HG03066 (cell line): ENCODE data around the gene SMCP.

Experiments
- ATAC-seq: cut with Tn5 transposase; IDR thresholded peaks from one replicate; pipeline ENCODE4 v1.9.1; 2021; ENCODE audit warnings: low read depth; ENCODE audit not compliant: unreplicated experiment

SMCP gene

GRCh38 chr1:152886085-152886484 lies 8.0 kb downstream of the SMCP start:
- no peak for ATAC-seq

- ATAC-seq: no peak
Observed at GRCh38 chr1:152886758-152887409, 8.8 kb downstream of the SMCP start.

GRCh38 chr1:152888126-152888525 lies 10.0 kb downstream of the SMCP start:
- ATAC-seq: no peak

DNA sequence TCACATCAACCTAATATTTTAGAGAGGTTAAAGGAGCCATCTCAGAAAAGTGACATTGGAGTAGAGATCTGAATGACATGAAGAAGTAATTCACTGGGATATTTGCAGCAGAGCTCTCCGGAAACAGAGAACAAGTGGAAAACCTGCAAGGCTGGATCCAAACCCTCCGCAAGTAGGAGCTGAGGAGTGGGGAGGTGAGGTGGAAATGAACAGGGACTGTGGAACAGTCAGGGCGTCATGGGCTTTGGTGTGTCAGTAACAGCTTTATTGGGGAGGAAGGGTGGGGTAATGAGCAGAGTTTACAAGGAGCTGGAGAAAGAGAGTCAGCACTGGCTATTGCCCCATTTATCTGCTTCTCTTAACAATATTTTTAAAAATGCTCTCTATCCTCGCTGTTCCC lies 20.9 kb downstream of the SMCP start:
- ATAC-seq: no peak

DNA sequence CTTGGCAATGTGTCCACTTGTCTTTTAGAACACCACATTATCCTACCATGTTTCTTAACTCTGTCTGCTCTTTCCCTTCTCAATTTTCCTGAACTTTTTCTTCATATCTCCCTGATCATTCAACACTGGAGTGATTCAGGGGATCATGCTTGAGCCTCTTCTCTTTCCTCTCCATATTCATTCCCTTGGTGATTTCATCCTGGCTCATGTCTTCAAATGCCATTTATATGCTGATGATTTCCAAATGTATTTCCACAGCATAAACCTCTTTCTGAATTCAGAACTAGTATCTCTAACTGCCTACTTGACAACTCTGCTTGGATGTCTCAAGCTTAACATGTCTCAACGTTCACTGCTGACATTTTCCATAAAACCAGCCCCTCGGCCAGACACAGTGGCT lies 21.8 kb downstream of the SMCP start:
- no peak for ATAC-seq

GRCh38 chr1:152901631-152902030 lies 23.5 kb downstream of the SMCP start:
- no peak for ATAC-seq

DNA sequence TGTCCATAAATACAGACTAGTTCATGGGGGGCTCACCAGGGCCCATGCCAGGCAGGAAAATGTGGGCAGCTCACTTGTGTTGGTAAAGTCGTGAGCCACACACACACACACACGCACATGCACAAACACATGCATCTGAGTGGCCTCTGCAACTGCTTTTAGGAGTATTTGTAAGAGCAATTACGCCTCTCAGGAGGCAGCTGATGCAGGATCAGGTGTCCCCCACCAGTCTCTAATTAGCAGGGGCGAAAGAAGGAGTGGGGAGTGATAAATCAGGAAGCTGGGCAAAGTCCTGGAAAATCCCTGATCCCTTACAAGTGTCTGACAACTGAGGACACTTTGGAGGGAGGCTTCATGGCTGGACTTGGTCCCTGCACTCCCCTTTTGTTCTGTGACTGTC lies 24.5 kb downstream of the SMCP start:
- ATAC-seq: no peak

DNA sequence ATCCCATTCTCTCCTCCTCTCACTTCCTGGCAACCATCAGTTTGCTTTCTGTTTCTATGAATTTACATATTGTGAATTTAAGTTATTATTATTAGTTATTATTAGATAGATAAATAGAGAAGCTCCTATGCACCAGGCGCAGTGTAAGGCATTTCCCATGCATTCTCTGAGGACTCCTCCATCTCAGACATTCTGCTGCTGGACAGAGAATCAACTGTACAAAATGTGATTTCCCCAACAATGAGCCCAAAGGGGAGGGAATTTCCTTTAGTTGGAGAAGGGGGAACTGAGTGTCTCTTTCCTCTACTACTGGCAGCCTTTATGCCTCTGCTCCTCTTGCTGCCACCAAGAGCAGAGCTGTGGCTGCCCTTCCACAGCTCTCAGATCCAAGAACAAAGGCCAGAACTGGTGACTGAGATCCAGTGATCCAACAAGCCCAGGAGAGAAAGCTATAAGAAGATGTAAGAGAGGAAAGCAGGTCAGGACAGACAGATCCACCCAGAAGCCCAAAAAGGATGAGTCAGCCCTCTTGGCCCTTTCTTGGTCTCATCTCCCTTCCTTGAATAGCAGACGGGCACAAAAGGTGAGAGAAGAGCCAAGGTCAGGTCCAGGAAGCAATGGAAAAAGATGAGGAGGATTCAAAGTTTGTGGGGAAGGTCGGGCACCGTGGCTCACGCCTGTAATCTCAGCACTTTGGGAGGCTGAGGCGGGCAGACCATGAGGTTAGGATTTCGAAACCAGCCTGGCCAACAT lies 26.7 kb downstream of the SMCP start:
- ATAC-seq: no peak

GRCh38 chr1:152906023-152906565 lies 28.0 kb downstream of the SMCP start:
- ATAC-seq: no peak

GRCh38 chr1:152907686-152908601 lies 29.8 kb downstream of the SMCP start, which contains the start of gene IVL:
IVL (plus strand) TSS chr1:152908546; CDS start chr1:152909798, 1,252 bp downstream.
- ATAC-seq: no peak

- no peak for ATAC-seq
Observed at GRCh38 chr1:152909206-152909605, 31.1 kb downstream of the SMCP start.

GRCh38 chr1:152912471-152912870 lies 34.3 kb downstream of the SMCP start:
- no peak for ATAC-seq

DNA sequence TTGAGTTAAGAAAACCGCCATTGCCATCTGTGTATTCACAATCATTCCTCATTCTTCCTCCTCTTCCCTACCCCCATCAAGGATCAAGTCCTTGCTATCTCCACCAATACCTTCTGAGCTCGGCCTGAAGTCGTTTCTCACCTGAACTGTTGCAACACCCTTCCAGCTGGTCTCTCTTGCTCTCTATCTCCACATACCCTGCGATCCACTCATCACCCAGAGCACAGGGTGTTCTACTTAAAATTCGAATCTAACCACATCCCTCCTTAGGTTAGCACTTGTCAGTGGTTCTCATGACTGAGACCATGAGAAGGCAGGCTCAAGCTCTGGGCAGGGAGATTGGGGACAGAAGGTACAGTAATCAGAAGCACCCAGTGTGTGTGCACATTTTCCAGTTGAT lies 34.8 kb downstream of the SMCP start:
- no peak for ATAC-seq

- ATAC-seq: no peak
Observed at GRCh38 chr1:152917794-152918193, 39.7 kb downstream of the SMCP start.

DNA sequence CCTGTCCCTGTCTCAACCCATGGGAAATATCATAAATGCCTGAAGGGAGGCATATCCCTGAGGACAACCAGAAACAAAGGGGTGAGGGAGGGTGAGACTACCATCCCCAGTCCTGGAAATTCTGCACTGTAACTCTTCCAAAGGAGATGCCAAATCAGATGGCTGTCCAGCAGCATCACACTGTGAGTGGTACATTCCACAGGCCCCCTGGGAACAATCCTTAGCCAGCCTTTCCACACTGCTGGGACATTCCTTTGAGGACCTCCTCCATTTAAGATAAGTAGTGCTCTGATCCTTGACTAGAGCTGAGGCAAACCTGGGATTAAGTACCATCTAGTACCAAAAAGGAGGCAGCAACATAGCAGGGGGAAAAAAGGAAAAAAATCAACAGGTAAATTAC lies 40.9 kb downstream of the SMCP start:
- no peak for ATAC-seq

- ATAC-seq: no peak
Observed at GRCh38 chr1:152924191-152924590, 46.1 kb downstream of the SMCP start.

- ATAC-seq: no peak
Observed at GRCh38 chr1:152926091-152926490, 48.0 kb downstream of the SMCP start.

GRCh38 chr1:152928671-152929070 lies 50.5 kb downstream of the SMCP start:
- ATAC-seq: no peak

- ATAC-seq: no peak
Observed at GRCh38 chr1:152932170-152932811, 54.2 kb downstream of the SMCP start.

GRCh38 chr1:152933196-152933595 lies 55.1 kb downstream of the SMCP start:
- ATAC-seq: no peak
